SK-N-SH treated with all-trans-retinoic acid at 6 μM for 48 hours (cell line): ENCODE measurements around the gene CDK5R1.

ENCODE experiments used
- ATAC-seq: fragments of 200-7000 bp; cut with Tn5 transposase; 3 replicates; pipeline ENCODE4 v1.9.1; 2020; ENCODE audit warnings: mild to moderate bottlenecking, moderate library complexity
- ARNTL ChIP-seq: fragments of 450-650 bp; formaldehyde crosslinking; IDR thresholded peaks from 2 replicates; pipeline ENCODE4 v1.5.0; 2020; ENCODE audit warnings: low read depth, mild to moderate bottlenecking, moderate library complexity, borderline replicate concordance
- BACH2 ChIP-seq: fragments of 250-450 bp; sonication (Bioruptor Pico); IDR thresholded peaks from 2 replicates; pipeline ENCODE4 v1.9.0; 2021; ENCODE audit warnings: mild to moderate bottlenecking, borderline replicate concordance
- CREB5 ChIP-seq: fragments of 250-450 bp; sonication (Bioruptor Pico); IDR thresholded peaks from 2 replicates; pipeline ENCODE4 v1.5.1; 2020; ENCODE audit warnings: low read depth, mild to moderate bottlenecking, moderate library complexity
- CSDC2 ChIP-seq: fragments of 250-450 bp; sonication (Bioruptor Pico); IDR thresholded peaks from 2 replicates; pipeline ENCODE4 v1.5.0; 2020; ENCODE audit warnings: mild to moderate bottlenecking, moderate library complexity
- ESRRG ChIP-seq: fragments of 250-450 bp; sonication (Bioruptor Pico); IDR thresholded peaks from 2 replicates; pipeline ENCODE4 v1.6.1; 2021; ENCODE audit warnings: mild to moderate bottlenecking
- GLIS3 ChIP-seq: fragments of 250-450 bp; sonication (Bioruptor Pico); IDR thresholded peaks from 2 replicates; pipeline ENCODE4 v1.5.0; 2020; ENCODE audit warnings: mild to moderate bottlenecking, moderate library complexity
- ISL1 ChIP-seq: fragments of 250-450 bp; sonication (Bioruptor Pico); IDR thresholded peaks from 2 replicates; pipeline ENCODE4 v2.1.2; 2022; ENCODE audit warnings: mild to moderate bottlenecking, moderate library complexity
- OSR1 ChIP-seq: fragments of 250-450 bp; sonication (Bioruptor Pico); IDR thresholded peaks from 2 replicates; pipeline ENCODE4 v1.8.0; 2022; ENCODE audit warnings: moderate library complexity, mild to moderate bottlenecking, inconsistent platforms
- PATZ1 ChIP-seq: fragments of 250-450 bp; sonication (Bioruptor Pico); IDR thresholded peaks from 2 replicates; pipeline ENCODE4 v1.8.0; 2020; ENCODE audit warnings: mild to moderate bottlenecking, moderate library complexity, borderline replicate concordance
- PPARA ChIP-seq: fragments of 250-450 bp; sonication (Bioruptor Pico); IDR thresholded peaks from 2 replicates; pipeline ENCODE4 v1.5.0; 2020; ENCODE audit warnings: mild to moderate bottlenecking, borderline replicate concordance
- RARB ChIP-seq: fragments of 250-450 bp; sonication (Bioruptor Pico); IDR thresholded peaks from 2 replicates; pipeline ENCODE4 v1.8.0; 2021; ENCODE audit warnings: mild to moderate bottlenecking, moderate library complexity
- SNAI2 ChIP-seq: fragments of 250-450 bp; sonication (Bioruptor Pico); IDR thresholded peaks from 2 replicates; pipeline ENCODE4 v1.5.0; 2020; ENCODE audit warnings: mild to moderate bottlenecking, moderate library complexity
- TCF4 ChIP-seq: fragments of 250-450 bp; sonication (Bioruptor Pico); IDR thresholded peaks from 2 replicates; pipeline ENCODE4 v1.8.0; 2021; ENCODE audit warnings: mild to moderate bottlenecking, moderate library complexity, borderline replicate concordance
- TOX ChIP-seq: fragments of 250-450 bp; sonication (Bioruptor Pico); IDR thresholded peaks from 2 replicates; pipeline ENCODE4 v1.8.0; 2021; ENCODE audit warnings: mild to moderate bottlenecking, moderate library complexity, borderline replicate concordance
- ZC3H10 ChIP-seq: fragments of 250-450 bp; sonication (Bioruptor Pico); IDR thresholded peaks from 2 replicates; pipeline ENCODE4 v1.5.1; 2021; ENCODE audit warnings: mild to moderate bottlenecking, moderate library complexity
- ZFP3 ChIP-seq: fragments of 250-450 bp; sonication (Bioruptor Pico); IDR thresholded peaks from 2 replicates; pipeline ENCODE4 v1.5.0; 2020; ENCODE audit warnings: mild to moderate bottlenecking, moderate library complexity
- ZFP30 ChIP-seq: fragments of 450-650 bp; formaldehyde crosslinking; IDR thresholded peaks from 2 replicates; pipeline ENCODE4 v1.5.0; 2022; ENCODE audit warnings: mild to moderate bottlenecking, moderate library complexity
- ZNF565 ChIP-seq: fragments of 450-650 bp; formaldehyde crosslinking; conservative IDR thresholded peaks from 2 replicates; pipeline ENCODE4 v1.5.0; 2020; ENCODE audit warnings: low read depth, mild to moderate bottlenecking, moderate library complexity
- ZNF70 ChIP-seq: fragments of 450-650 bp; formaldehyde crosslinking; IDR thresholded peaks from 2 replicates; pipeline ENCODE4 v1.5.0; 2020; ENCODE audit warnings: mild to moderate bottlenecking, moderate library complexity
- ZNF8 ChIP-seq: fragments of 450-650 bp; formaldehyde crosslinking; IDR thresholded peaks from 2 replicates; pipeline ENCODE4 v1.5.0; 2020; ENCODE audit warnings: mild to moderate bottlenecking, moderate library complexity
- TF ChIP-seq, protein P1 (sequence below): fragments of 250-450 bp; sonication (Bioruptor Pico); IDR thresholded peaks from 2 replicates; pipeline ENCODE4 v1.8.0; 2021; ENCODE audit warnings: low read depth, mild to moderate bottlenecking, moderate library complexity, borderline replicate concordance
- TF ChIP-seq, protein P2 (sequence below): fragments of 250-450 bp; sonication (Bioruptor Pico); IDR thresholded peaks from 2 replicates; pipeline ENCODE4 v1.5.0; 2020; ENCODE audit warnings: mild to moderate bottlenecking, moderate library complexity

Gene CDK5R1

DNA sequence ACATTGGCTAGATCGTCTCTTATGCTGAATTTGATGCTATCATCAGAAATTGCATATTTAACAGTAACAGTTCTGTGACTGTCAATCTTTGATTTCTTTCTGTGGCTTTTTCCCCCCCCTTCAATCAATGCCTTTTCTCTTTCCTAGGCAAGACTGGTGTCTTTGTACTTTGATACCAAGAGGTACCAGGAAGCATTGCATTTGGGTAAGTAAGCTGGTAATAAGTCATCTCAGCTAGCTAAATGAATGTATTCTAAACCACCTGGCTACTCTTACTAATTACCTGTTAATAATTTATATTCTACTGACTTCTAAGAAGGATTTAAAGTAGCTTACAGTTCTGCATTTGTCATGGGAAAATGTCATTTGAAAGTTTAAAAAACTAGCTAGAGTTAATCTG is 22.4 kb upstream of the CDK5R1 start:
- no peak for ATAC-seq
- TF ChIP-seq CSDC2 (CRISPR knock-in tag) (no peak), GLIS3 (no peak), SNAI2 (CRISPR knock-in tag) (no peak), ISL1 (CRISPR knock-in tag) (no peak), ZNF565 (CRISPR knock-in tag) (no peak), ZFP30 (no peak), OSR1 (CRISPR knock-in tag) (no peak), PPARA (CRISPR knock-in tag) (no peak), ESRRG (CRISPR knock-in tag) (no peak), ZNF8 (no peak), ZC3H10 (CRISPR knock-in tag) (no peak)

- ATAC-seq: no peak
- no peak for TF ChIP-seq TCF4 (CRISPR knock-in tag)
- TF ChIP-seq SNAI2 (CRISPR knock-in tag): no peak
- TF ChIP-seq ZC3H10 (CRISPR knock-in tag): no peak
- no peak for TF ChIP-seq CREB5 (CRISPR knock-in tag)
- no peak for TF ChIP-seq TOX (CRISPR knock-in tag)
- no peak for TF ChIP-seq PATZ1
- no peak for TF ChIP-seq ZNF70 (CRISPR knock-in tag)
- no peak for TF ChIP-seq CSDC2 (CRISPR knock-in tag)
- no peak for TF ChIP-seq ARNTL (CRISPR knock-in tag)
- no peak for TF ChIP-seq OSR1 (CRISPR knock-in tag)
- no peak for TF ChIP-seq ZNF8
- no peak for TF ChIP-seq ZFP3 (CRISPR knock-in tag)
- TF ChIP-seq ZNF565 (CRISPR knock-in tag): no peak
- no peak for TF ChIP-seq RARB (CRISPR knock-in tag)
- no peak for TF ChIP-seq ZFP30
- no peak for TF ChIP-seq PPARA (CRISPR knock-in tag)
- TF ChIP-seq, protein P1, sequence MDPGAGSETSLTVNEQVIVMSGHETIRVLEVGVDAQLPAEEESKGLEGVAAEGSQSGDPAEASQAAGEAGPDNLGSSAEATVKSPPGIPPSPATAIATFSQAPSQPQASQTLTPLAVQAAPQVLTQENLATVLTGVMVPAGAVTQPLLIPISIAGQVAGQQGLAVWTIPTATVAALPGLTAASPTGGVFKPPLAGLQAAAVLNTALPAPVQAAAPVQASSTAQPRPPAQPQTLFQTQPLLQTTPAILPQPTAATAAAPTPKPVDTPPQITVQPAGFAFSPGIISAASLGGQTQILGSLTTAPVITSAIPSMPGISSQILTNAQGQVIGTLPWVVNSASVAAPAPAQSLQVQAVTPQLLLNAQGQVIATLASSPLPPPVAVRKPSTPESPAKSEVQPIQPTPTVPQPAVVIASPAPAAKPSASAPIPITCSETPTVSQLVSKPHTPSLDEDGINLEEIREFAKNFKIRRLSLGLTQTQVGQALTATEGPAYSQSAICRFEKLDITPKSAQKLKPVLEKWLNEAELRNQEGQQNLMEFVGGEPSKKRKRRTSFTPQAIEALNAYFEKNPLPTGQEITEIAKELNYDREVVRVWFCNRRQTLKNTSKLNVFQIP: no peak
- no peak for TF ChIP-seq ISL1 (CRISPR knock-in tag)
- no peak for TF ChIP-seq BACH2 (CRISPR knock-in tag)
Observed at GRCh38 chr17:32467949-32468348, 18.8 kb upstream of the CDK5R1 start.

DNA sequence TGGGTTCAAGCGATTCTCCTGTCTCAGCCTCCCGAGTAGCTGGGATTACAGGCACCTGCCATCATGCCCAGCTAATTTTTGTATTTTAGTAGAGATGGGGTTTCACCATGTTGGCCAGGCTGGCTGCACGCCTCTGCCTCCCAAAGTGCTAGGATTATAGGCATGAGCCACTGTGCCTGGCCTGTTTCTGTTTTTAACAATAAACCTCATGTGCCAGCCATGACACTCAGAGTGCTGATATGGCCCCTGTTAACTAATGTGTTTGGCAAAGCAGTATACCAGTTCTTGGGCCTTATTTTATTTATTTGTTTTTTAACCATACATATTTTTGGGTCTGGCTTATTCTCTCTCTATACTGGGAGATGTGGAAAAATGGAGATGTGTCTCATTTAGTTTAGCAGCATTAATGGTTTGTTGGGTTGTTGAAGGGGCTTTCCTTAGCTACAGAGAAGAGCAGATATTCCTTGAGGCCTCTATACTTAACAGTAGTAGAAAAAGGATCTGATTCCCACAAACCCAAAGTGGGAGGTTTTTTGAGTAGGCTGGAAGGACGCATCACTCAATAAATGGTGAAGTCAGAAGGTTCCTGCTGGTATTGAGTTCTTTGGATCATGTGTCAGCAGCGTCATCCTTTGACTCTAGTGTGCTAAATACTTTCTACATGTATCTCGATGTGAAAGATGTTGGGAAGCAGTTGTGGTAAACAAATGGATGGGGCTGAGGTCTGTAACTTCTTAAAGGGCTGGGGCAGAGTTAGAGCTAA is 16.2 kb upstream of the CDK5R1 start:
- no peak for ATAC-seq
- TF ChIP-seq, protein P2, sequence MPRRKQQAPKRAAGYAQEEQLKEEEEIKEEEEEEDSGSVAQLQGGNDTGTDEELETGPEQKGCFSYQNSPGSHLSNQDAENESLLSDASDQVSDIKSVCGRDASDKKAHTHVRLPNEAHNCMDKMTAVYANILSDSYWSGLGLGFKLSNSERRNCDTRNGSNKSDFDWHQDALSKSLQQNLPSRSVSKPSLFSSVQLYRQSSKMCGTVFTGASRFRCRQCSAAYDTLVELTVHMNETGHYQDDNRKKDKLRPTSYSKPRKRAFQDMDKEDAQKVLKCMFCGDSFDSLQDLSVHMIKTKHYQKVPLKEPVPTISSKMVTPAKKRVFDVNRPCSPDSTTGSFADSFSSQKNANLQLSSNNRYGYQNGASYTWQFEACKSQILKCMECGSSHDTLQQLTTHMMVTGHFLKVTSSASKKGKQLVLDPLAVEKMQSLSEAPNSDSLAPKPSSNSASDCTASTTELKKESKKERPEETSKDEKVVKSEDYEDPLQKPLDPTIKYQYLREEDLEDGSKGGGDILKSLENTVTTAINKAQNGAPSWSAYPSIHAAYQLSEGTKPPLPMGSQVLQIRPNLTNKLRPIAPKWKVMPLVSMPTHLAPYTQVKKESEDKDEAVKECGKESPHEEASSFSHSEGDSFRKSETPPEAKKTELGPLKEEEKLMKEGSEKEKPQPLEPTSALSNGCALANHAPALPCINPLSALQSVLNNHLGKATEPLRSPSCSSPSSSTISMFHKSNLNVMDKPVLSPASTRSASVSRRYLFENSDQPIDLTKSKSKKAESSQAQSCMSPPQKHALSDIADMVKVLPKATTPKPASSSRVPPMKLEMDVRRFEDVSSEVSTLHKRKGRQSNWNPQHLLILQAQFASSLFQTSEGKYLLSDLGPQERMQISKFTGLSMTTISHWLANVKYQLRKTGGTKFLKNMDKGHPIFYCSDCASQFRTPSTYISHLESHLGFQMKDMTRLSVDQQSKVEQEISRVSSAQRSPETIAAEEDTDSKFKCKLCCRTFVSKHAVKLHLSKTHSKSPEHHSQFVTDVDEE (CRISPR knock-in tag): no peak
- TF ChIP-seq ESRRG (CRISPR knock-in tag): no peak
- TF ChIP-seq BACH2 (CRISPR knock-in tag): no peak
- no peak for TF ChIP-seq ZFP30
- TF ChIP-seq ZNF70 (CRISPR knock-in tag): no peak
- TF ChIP-seq ZNF8: no peak
- TF ChIP-seq PATZ1: no peak
- no peak for TF ChIP-seq TCF4 (CRISPR knock-in tag)
- no peak for TF ChIP-seq CREB5 (CRISPR knock-in tag)
- TF ChIP-seq OSR1 (CRISPR knock-in tag): no peak
- TF ChIP-seq ZC3H10 (CRISPR knock-in tag): no peak
- no peak for TF ChIP-seq ARNTL (CRISPR knock-in tag)
- TF ChIP-seq ISL1 (CRISPR knock-in tag): no peak
